Measurements from ENCODE around the gene CTCFL.
"Not testable (repeated sequence)": the region's sequence is repeated elsewhere in the genome, so short reads cannot be mapped to it uniquely, and the experiment has no call there.

Gene CTCFL

DNA sequence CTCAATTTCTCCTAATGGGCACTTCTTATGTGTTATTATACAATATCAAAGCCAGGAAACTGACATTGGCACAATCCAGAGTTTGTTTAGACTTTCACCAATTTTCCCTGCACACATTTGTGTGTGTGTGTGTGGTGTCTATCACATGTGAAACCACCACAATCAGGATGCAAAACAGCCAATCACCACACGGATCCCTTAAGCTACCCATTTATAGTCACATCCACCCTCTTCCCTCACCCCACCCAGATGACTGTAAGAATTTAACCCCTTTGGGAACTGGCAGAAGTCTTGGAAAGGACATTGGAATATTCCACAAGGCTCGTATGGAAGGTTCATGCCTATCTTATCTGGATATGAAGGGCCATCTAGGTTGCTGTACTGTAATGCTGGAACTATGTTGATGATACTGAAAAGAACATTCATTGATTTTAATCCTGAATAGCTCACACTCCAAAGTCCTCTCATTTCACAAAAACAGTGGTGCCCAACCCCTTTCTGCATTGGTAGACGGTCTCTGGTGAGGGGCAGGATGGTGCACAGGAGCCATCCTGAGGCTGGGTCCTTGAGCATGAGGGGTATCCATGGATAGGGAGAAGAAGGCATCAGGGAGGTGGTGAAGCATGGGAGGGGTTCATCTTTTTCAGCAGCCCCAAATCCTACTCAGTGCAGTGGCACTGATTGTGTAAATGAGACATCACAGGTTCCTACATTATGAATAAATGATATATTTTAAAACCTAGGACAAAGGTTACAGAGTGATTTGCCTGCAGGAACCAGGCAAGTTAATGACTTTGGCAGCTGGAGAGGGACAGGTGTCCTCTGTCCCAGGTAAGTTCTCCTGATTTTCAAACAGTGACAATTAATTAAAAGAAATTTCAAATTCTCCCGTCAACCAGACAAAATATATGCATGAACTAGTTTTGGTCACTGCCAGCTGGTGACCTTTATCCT is 12.1 kb upstream of the CTCFL start:
- FAIRE-seq, result no peak

DNA sequence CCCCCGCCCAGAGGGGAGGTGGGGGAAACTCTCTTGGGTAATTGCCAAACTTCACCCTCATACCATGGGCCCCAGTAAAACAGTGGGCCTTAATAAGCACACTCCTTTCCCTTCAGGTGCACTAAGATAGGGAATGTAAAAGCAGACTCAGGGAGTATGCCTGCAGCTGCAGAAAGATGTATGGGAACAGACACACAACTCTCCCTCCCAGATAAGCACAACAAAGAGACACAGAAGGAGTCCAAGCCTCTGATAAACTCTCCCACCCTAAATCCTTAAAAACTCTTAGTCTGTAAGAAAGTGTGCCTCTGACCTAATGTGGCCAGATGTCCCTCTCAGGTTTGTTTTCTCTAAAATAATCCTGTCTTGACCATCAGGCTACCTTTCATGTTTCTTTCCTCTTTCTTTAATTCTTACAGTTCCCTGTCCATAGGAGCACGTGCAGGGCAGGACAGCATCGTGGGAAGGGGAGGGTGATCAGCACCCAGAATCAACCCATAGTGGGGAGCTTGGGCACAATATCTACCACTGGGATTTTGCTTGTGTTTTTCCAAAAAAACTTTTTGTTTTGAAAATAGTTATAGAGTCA is 11.3 kb upstream of the CTCFL start:
- FAIRE-seq, result no peak

DNA sequence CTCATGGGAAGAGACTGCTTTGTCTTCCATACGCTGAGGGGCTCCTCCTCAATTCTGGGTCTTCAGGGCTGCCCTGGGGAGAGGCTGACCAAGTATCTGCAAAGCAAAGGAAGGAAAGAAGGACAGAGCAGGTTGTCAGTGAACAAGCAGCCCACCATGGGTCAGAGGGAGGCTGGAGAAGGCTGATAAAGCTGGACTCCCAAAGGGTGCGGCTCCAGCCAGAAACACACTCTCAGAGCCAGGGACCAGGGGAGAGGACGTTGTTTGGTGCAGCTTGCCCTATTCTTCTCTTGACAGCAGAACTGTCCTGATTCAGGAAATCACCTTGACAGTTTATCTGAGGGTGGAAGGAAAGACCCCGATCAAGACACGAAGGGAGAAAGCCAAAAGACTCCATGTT is 10.4 kb upstream of the CTCFL start:
- FAIRE-seq, result no peak

DNA sequence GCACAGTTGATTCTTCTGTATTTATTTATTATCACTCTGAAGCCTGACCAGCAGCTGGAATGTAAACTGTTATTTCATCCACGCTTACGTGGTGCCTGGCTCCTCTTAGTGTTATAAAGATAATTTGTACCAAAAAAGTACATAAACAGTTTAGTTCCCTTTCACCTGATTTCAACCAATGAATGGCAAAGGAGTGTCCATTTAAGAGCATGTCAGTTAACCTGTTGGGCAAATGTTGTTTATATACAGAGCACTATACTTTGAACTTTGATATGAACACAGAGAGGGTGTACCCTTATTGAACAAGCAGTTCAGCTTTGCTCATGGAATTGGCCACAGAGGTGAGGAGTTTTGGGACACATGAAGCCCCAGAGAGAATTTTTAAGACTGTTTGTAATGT is 7.2 kb upstream of the CTCFL start:
- no peak for FAIRE-seq

DNA sequence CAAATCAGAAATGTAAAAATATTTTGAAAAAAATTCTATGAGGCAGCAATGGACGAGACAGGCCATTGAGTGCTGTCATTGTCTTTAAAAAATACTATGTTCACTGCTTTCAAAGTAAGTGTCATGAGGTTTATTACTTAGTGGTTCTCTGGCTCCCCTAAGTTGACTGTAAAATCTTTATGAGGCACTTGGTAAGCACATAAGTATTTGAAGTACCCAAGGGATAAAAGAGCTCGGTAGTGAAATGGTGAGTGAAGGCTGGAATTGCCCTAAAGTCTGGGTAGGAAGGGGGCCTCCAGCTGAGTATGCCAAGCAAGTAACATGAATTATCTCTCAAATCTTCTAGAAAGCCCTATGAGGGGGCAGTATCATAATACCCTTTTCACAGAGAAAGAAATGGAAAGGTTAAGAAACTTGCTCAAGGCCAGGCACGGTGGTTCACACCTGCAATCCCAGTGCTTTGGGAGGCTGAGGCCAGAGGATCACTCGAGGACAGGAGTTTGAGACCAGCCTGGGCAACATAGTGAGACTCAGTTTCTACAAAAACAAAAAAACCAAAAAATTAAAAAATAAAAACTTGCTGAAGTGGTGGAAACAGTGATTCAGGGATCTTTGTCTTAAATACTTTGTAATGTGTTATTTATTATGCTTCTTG is 5.5 kb upstream of the CTCFL start:
- FAIRE-seq, result no peak

DNA sequence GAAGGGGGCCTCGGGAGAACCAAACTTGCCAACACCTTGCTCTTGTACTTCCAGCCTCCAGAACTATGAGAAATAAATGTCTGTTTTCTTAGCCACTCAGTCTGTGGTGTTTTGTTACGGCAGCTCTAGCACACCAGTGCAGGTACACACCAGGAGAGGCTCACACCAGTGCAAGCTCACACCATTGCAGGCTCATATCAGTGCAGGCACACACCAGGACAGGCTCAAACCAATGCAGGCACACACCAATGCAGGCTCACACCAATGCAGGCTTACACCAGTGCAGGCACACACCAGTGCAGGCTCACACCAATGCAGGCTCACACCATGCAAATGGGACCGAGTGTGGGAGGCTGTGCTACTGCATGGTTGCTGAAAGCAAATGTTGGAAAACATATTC is 4.9 kb upstream of the CTCFL start:
- no peak for FAIRE-seq

DNA sequence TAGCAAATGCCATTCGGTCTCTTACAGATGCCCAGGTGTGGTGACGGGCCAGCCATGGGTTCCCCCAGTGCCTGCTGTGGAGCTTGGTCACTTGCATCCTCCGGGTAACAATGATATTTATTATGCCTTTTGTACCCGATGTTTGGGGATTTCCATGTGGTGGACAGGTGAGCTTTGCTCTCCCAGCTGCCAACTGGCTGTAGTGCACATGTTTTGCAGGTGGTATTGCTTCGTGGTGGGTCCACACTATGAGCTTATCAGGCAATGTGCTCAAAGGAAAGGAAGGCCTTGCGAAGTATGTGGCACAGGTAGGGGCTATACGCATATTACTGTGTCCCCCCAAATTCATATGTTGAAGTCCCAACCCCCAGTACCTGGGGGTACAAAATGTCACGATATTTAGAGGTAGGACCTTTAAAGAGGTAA is 4.2 kb upstream of the CTCFL start:
- no peak for FAIRE-seq

DNA sequence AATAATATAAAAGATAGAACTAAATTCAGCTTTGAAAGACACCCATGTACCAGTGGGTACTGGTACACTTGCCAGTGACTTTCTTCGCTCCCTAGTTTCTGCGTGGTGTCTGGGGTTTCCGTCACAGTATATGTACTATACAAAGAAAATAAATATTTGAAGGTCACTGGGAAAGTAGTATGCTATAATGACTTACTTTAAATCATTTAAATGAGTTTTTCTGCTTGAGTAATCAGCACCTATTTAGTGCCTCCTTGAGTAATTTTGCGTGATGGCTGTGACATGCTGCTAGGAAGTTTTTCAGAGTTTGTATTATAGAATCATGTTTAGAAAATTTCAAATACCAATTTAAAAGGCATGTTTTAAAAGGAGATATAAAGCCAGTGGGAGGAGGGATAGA is 3.2 kb upstream of the CTCFL start:
- FAIRE-seq, result no peak

DNA sequence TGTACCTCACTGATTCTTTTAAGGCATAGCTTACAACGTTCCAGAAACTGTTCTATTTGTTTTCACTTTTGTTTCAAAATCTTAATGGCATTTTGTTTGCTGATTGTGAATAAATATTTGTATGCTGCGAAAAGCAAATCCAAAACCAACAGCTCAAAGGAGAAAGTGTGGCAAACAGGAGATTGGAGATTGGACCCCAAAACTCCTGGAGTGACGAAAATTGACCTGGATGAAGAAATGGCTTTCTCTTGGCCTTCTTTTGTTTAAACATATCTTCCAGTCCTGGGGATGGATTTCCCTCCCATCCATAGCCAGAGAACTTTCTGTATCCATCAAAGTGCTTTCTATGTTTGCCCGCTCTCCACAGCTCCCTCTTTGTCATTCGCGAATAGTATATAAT is 2.8 kb upstream of the CTCFL start:
- no peak for FAIRE-seq

DNA sequence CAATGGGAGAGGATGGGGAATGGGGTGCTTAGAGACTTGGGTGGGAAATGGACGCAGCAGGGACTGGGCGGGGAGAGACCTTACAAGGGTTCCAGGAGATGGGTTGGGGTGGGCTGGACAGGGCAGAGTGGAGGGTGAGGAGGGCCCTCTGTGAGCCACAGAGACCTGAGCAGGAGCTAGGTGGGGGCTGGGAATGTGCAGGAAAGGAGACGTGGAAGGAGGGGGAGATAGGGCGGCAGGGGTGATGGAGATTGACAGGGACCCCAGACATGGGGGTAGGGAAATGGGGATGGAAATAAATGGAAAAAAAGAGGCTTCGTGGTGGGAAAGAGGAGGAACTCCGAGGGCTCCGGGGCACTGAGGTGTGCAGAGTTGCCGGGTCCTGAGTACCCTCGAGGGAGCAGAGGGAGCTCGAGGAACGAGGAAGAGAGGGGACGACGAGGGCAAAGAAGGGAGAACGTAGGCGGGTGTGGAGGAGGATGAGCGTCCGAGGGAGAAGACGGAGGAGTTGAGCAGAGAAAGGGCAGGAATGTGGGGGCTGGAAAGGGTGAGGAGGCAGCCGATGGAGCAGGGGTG is 2.0 kb upstream of the CTCFL start:
- no peak for FAIRE-seq

DNA sequence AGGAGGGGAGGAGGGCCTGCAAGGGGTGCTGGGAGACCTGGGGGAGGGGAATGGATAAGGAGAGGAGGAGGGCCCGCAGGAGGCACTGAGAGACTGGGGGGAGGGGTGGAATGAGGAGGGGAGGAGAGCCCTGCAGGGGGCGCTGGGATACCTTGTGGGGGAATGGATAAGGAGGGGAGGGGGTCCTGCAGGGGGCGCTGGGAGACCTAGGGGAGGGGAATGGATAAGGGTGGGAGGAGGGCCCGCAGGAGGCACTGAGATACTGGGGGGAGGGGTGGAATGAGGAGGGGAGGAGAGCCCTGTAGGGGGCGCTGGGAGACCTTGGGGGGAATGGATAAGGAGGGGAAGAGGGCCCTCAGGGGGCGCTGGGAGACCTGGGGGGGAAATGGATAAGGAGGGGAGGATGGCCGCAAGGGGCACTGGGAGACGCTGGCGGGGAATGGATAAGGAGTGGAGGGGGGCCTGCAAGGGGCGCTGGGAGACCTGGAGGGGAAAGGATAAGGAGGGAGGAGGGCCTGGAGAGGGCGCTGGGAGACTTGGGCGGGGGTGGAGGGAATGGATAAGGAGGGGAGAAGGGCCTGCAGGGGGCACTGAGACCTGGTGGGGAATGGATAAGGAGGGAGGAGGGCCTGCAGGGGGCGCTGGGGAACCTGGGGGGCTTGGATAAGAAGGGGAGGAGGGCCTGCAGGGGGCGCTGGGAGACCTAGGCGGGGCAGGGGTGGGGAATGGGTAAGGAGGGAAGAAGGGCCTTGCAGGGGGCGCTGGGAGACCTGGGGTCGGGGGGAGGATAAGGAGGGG is 1.3 kb upstream of the CTCFL start:
- no peak for FAIRE-seq

DNA sequence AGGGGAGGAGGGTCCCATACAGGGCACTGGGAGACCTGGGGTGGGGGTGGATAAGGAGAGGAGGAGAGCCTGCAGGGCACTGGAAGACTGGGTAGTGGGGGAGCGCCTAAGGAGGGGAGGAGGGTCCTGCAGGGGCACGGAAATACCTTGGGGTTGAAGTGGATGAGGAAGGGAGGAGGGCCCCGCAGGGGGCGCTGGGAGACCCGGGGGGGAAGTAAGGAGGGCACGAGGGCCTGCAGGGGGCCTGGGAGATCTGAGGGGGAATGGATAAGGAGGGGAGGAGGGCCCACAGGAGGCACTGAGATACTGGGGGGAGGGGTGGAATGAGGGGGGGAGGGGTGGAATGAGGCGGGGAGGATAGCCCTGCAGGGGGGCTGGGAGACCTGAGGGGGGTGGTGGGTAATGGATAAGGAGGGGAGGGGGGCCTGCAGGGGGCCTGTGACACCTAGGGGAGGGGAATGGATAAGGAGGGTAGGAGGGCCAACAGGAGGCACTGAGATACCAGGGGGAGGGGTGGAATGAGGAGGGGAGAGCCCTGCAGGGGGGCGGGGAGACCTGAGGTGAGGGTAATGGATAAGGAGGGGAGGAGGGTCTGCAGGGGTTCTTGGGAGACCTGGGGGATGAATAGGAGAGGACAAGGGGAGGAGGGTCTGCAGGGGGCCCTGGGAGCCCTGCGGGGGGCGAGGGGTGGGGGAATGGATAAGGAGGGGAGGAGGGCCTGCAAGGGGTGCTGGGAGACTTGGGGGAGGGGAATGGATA is 567 bp upstream of the CTCFL start:
- FAIRE-seq, result no peak

DNA sequence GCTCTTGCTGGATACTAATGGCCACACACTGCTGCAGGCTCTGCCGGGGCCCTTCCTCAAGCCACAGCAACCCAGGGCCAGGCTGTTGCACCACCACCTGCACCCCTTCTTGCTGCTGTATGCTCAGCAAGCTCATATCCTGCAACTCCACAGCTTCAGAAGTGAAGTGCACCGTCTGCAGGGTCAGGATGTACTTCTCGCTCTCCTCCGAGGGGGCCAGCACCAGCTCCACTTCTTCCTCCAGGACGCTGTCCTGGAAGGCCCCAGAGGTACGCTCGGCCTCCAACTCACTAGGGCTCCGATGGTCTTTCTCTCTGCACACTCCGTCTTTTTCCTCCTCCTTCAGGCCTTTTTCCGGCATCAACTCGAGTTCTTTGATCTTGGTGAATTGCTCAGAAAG is 1.2 kb downstream of the CTCFL start:
- no peak for FAIRE-seq

DNA sequence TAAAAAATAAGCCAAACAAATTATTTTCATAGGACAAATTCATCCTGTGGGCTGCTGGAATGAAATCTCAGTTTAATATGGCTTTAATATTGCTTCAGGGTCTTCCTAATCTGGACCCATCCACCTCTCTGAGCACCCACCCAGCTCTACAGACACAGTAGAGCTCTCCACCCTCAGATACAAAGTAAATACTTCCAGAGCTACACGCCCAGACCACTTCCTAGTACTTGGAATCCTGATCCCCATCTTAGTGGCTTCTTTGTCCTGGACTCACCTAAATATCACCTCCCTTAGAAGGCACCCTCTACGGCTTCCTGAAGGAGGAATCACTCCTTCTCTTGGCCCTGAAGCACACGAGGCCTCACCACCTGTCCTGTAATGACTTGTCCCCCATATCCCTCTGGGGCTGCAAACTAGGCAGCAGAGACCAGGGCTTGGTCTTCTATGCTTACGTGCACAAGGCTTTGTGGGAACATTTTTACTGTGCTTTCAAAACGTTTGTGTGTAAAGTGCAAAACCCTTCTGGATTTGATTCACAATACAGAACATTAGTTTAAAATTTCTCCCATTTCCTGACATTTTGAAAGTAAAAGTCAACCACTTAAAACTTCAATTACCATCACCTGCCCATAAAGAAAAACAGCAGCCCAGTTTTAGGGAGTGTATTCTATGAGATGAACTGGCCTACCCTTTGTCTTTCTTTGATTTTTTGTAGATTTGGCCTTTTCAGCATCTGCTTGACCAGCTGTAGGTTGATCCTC is 2.4 kb downstream of the CTCFL start:
- FAIRE-seq, result no peak

DNA sequence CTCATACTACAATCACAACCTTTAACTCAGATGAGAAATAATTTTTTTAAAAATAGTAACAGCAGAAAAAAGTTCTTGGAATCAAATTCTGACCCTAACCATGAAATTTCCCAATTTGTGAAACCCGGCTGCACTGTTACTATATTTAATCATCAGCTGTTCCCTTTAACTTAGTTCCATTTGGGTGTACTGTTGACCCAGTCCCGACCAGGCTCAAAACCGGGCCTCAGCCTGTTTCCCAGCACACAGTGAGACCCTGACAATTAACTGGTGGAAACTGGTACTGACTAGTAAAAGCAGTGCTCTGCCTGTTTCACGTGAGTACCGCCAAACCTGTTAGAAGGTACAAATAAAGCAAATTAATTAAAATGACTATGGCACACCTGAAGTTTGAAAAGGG is 7.0 kb downstream of the CTCFL start:
- no peak for FAIRE-seq

DNA sequence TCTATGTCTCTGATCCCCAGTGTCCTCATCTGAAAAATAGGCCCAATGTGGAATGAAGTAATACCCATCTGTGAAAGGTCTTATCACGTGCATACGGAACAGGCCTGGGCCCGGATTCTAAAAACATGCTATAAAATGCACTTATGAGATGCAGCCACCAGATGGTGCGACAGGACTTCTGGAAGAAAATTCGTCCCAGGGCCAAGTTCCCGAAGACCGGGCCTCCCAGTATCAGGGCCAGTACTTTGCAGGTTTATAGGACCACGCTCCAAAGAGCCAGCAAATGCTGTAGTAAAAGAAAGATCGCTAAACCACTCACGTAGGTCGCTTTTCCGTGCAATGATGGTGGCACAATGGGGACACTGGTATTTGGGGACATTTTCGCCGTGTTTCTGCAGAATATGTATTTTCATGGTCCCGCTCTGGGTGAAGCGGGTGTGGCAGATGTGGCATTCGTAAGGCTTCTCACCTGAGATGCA is 10.6 kb downstream of the CTCFL start:
- FAIRE-seq, result no peak

DNA sequence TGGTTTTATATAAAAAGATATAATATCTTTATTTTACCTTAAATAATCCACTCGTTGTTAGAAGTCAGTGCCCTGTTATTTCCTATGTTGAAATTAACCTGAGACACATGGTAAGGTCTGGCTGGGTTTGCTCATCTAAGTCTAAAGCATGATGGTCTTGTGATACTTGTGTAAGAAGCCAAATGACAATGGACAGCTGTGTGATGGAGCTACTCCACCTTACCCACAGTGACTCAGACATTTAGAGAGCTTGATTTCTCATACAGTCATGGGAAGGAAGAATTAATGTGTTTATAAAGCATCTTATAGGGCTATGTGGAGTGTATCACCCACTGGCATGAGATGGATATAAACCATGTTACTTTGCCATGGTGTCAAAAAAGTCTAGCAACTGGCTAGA is 11.7 kb downstream of the CTCFL start:
- FAIRE-seq, result no peak

DNA sequence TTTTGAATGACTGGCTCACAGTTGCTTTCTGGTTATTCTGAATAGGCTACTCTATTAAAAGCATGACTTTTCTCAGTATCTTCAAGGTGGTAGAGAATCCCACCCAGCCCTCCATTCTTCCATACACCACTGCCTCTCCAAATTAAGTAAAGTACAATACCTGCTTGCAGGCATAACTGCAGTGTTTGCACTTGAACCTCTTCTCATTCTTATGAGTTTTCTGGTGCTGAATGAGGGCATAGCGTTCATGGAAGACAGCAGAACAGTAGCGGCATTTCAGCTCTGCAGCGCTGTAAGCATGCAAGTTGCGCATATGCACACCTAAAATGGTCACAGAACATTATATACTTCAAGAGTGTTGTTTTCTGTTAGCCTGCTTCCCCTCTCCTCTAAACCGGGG is 12.5 kb downstream of the CTCFL start:
- no peak for FAIRE-seq

DNA sequence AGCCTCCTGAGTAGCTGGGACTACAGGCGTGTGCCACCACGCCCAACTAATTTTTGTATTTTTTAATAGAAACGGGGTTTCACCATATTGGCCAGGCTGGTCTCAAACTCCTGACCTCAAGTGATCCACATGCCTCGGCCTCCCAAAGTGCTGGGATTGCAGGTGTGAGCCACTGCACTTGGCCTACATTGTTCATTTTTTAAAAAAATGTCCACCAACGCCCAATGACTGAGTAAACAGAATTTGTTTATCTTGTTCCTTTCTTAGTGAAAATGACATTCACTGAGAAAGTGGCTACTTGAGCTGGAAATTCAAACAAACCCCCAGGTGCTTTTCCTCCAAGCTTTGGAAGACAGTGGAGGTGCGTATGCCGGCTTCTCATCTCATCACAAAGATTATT is 13.2 kb downstream of the CTCFL start:
- FAIRE-seq, result not testable (repeated sequence)

DNA sequence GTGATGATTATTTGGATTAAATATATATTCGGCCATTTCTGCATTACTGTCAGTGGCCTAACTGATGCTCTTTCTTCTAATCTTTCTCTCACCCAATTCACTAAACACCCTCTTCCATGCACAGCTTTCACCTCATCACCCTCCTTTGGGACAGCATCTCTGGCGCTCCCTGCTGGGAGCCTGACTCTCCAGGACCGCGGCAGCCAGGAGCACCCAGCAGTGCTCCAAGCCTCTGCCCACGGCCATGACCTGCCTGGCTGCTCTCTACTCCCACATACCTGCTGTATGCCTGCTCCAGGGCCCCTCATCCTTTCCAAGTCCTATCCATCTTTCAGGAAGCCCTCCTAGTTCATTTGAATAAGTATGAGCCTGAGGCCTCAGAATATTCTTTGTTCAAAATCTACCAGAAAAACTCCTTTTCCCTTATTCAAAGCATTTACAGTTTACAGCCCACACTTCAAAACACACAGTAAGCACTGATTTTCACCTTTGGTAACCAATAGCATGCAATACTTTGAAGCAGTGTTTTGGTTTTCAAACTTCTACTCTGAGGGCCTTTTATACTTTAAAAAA is 15.2 kb downstream of the CTCFL start:
- no peak for FAIRE-seq

DNA sequence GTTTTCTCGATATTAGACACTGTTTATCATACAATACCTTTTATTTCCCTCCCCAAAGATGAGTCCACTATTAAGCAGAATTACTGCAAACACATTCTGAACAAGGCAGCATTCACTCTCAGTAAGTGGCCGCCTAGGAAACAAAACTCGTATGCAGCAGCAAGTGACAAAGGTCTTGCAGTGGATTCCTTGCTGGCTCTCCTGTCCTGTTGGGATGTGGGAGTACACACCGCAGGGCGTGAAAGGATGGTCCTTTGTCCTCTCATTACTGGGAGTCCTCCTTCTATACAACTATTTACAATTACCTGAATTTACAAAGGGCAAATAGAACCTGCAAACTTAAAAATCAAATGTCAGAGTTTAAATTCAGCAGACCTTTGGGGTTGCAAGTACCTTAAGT is 16.1 kb downstream of the CTCFL start:
- no peak for FAIRE-seq
